ENCODE data around the gene GABARAPL2.
A peak's percentile ranks its signal among the peaks of the same experiment; 100 is the strongest.

The GABARAPL2 gene

DNA sequence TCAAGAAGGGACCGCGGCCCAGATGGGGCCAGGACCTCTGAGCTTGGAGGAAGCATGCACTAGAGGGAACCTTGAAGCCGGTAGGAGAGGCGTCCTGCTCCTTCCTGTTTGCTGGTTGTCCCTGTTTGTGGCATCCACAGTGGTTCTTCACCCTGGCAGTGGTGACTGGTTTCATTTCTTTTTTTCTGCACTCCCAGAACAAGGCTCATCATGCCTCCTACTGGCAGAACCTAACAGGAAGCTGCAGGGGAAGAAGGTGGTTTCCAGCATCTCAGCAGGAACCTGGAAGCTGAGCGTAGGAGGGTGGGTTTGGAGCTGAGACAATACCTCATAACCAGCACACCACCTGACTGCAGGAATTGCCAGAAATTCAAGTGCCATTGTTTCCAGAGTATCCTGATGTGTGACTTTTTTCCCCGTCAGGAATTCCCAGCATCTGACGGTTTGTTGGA, 15.9 kb upstream of the GABARAPL2 start:
- Histone ChIP-seq H2AFZ (ENCODE audit: low read depth, low read length, severe bottlenecking) (no peak overlapping the region), H3F3A (ENCODE audit: insufficient read depth) (0 out of 2 replicates have a peak, but pooled peaks cover 6% of the 10 kb centered on the region), H3K27me3 (ENCODE audit: low read length) (0 out of 2 replicates have a peak, but pooled peaks cover 4% of the 10 kb centered on the region), H3K36me3 (ENCODE audit: low read length) (no peaks in the 10 kb centered on the region), H3K9me3 (ENCODE audit: insufficient read depth, low read length) (no peaks in the 10 kb centered on the region), H3K9me2 (replicated peaks; ENCODE audit: insufficient read depth, low read length) (no peaks in the 10 kb centered on the region), H3K4me2 (ENCODE audit: low read depth, low read length, poor library complexity, severe bottlenecking) (no peak overlapping the region), H3K79me2 (ENCODE audit: insufficient read depth, low read length) (no peaks in the 10 kb centered on the region), H3K27ac (ENCODE audit: low read depth, low read length) (no peak overlapping the region), H3K4me3 (ENCODE audit: insufficient read depth, low read length, poor library complexity, severe bottlenecking) (no peak overlapping the region), H4K20me1 (ENCODE audit: low read depth, low read length) (no peaks in the 10 kb centered on the region), H3K9ac (ENCODE audit: low read length) (no peak overlapping the region)
- no peak for TF ChIP-seq EZH2phosphoT487 (conservative IDR thresholded peaks at IDR 0.05; ENCODE audit: low read length)
- TF ChIP-seq, protein P1, sequence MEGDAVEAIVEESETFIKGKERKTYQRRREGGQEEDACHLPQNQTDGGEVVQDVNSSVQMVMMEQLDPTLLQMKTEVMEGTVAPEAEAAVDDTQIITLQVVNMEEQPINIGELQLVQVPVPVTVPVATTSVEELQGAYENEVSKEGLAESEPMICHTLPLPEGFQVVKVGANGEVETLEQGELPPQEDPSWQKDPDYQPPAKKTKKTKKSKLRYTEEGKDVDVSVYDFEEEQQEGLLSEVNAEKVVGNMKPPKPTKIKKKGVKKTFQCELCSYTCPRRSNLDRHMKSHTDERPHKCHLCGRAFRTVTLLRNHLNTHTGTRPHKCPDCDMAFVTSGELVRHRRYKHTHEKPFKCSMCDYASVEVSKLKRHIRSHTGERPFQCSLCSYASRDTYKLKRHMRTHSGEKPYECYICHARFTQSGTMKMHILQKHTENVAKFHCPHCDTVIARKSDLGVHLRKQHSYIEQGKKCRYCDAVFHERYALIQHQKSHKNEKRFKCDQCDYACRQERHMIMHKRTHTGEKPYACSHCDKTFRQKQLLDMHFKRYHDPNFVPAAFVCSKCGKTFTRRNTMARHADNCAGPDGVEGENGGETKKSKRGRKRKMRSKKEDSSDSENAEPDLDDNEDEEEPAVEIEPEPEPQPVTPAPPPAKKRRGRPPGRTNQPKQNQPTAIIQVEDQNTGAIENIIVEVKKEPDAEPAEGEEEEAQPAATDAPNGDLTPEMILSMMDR (IDR thresholded peaks at IDR 0.05; ENCODE audit: insufficient read depth, low read length, poor library complexity, severe bottlenecking) = no peak

DNA sequence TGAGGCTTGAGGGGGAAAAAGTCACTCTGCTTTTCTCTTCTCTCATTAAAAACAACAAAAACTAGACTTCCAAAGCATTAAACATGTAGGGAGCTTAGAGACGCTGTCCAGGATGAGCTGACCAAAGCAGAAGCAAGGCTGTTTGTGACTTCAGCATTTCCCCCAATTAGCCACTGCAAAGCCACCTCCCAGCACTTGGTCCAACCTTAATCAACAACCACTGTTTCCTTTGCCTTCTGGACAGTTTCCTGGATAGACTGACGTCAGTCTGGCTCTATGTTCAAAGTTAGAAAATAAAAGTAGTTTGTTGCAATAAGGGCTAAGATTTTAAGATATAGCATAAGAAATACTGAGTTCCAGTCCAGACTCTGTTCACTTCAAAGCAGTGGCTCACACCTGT, 13.2 kb upstream of the GABARAPL2 start:
- Histone ChIP-seq H3K79me2 (ENCODE audit: insufficient read depth, low read length) (no peaks in the 10 kb centered on the region), H3F3A (ENCODE audit: insufficient read depth) (0 out of 2 replicates have a peak, but pooled peaks cover 6% of the 10 kb centered on the region), H3K9ac (ENCODE audit: low read length) (no peak overlapping the region), H3K4me2 (ENCODE audit: low read depth, low read length, poor library complexity, severe bottlenecking) (no peak overlapping the region), H3K9me3 (ENCODE audit: insufficient read depth, low read length) (no peaks in the 10 kb centered on the region), H4K20me1 (ENCODE audit: low read depth, low read length) (no peaks in the 10 kb centered on the region), H2AFZ (ENCODE audit: low read depth, low read length, severe bottlenecking) (no peak overlapping the region), H3K36me3 (ENCODE audit: low read length) (no peaks in the 10 kb centered on the region), H3K27ac (ENCODE audit: low read depth, low read length) (no peak overlapping the region), H3K27me3 (ENCODE audit: low read length) (0 out of 2 replicates have a peak, but pooled peaks cover 4% of the 10 kb centered on the region), H3K4me3 (ENCODE audit: insufficient read depth, low read length, poor library complexity, severe bottlenecking) (no peak overlapping the region), H3K9me2 (replicated peaks; ENCODE audit: insufficient read depth, low read length) (no peaks in the 10 kb centered on the region)
- TF ChIP-seq, protein P1 (IDR thresholded peaks at IDR 0.05; ENCODE audit: insufficient read depth, low read length, poor library complexity, severe bottlenecking) = no peak
- no peak for TF ChIP-seq EZH2phosphoT487 (conservative IDR thresholded peaks at IDR 0.05; ENCODE audit: low read length)

DNA sequence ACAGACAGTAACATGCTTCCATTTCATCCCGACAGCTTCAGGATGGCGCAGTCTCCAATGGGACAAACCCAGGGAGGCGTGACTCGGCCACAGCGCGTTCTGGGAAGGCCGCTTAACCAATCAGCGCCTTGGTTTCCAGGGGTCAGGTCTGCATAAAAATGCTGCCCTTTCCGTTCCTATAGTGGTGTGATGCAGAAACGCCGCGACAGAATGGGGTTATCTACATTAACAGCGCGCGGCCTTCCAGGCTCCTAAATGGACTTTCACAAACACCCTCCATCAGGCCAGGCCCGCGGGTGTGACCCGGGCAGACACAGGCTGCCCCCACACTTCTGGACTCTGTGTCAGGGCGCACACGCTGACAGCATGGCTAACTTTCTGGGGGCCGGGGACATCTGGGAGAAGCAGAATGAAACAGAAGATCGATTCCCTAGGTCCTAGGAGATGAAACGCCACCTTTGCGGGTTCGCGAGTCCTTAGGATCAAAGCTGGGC, 10.9 kb upstream of the GABARAPL2 start:
- Histone ChIP-seq H3K36me3 (ENCODE audit: low read length) (no peaks in the 10 kb centered on the region), H3K9me2 (replicated peaks; ENCODE audit: insufficient read depth, low read length) (no peaks in the 10 kb centered on the region), H3K4me3 (ENCODE audit: insufficient read depth, low read length, poor library complexity, severe bottlenecking) (peak overlapping the region; percentile 55), H3K27me3 (ENCODE audit: low read length) (0 out of 2 replicates have a peak, but pooled peaks cover 4% of the 10 kb centered on the region), H3K79me2 (ENCODE audit: insufficient read depth, low read length) (no peaks in the 10 kb centered on the region), H3K27ac (ENCODE audit: low read depth, low read length) (0 out of 2 replicates have a peak overlapping the region, but pooled peaks have one; percentile 17), H3K9me3 (ENCODE audit: insufficient read depth, low read length) (no peaks in the 10 kb centered on the region), H3K9ac (ENCODE audit: low read length) (peak overlapping the region; percentile 53), H3K4me2 (ENCODE audit: low read depth, low read length, poor library complexity, severe bottlenecking) (peak overlapping the region; percentile 74), H3F3A (ENCODE audit: insufficient read depth) (0 out of 2 replicates have a peak, but pooled peaks cover 6% of the 10 kb centered on the region), H4K20me1 (ENCODE audit: low read depth, low read length) (no peaks in the 10 kb centered on the region), H2AFZ (ENCODE audit: low read depth, low read length, severe bottlenecking) (peak overlapping the region; percentile 87)
- TF ChIP-seq EZH2phosphoT487 (conservative IDR thresholded peaks at IDR 0.05; ENCODE audit: low read length) = no peak
- TF ChIP-seq, protein P1 (IDR thresholded peaks at IDR 0.05; ENCODE audit: insufficient read depth, low read length, poor library complexity, severe bottlenecking) = no peak
